ENCODE results near the gene TDRD7. TPM values are rescaled to one million over a fixed set of nuclear protein-coding genes. Genes with fewer than 3 reads are reported as not detected.
A peak's percentile ranks its signal among the peaks of the same experiment; 100 is the strongest.

Gene TDRD7
- total RNA-seq, 2 experiments from 2014 or later = 3.7 to 4.0 TPM

GRCh38 chr9:97390791-97391406 is 21.0 kb upstream of the TDRD7 start:
- ATAC-seq = no peak
- no peak for TF ChIP-seq CTCF (IDR thresholded peaks at IDR 0.05)
- Mint-ChIP-seq H3K36me3 (ENCODE audit: low read depth) (no peaks in the 10 kb centered on the region), H3K4me1 (ENCODE audit: low read depth) (peaks cover 12% of the 10 kb centered on the region), H3K9me3 (no peaks in the 10 kb centered on the region), H3K4me3 (no peak overlapping the region), H3K27ac (no peak overlapping the region), H3K27me3 (peaks cover 7% of the 10 kb centered on the region)
- ChIA-PET POLR2A (no interaction called here), CTCF (interaction anchor here (0.5 to 1.4 kb wide), 4 partner anchors 8 to 512 kb away, joined by 3 to 5 read pairs (median 4); no protein-coding TSS in a partner anchor)
- DNase-seq = no peak
- intact Hi-C loops (cut with micrococcal nuclease) = no loop called here

GRCh38 chr9:97394881-97395280 is 17.0 kb upstream of the TDRD7 start:
- DNase-seq = no peak
- CTCF ChIA-PET = interaction anchor here (1.7 to 3.1 kb wide), 2 partner anchors 8 to 220 kb away, joined by 6 to 16 read pairs; no protein-coding TSS in a partner anchor
- Mint-ChIP-seq H3K4me3 (no peak overlapping the region), H3K4me1 (ENCODE audit: low read depth) (peaks cover 16% of the 10 kb centered on the region), H3K9me3 (no peaks in the 10 kb centered on the region), H3K27ac (no peak overlapping the region), H3K36me3 (ENCODE audit: low read depth) (no peaks in the 10 kb centered on the region), H3K27me3 (no peaks in the 10 kb centered on the region)
- no peak for TF ChIP-seq CTCF (IDR thresholded peaks at IDR 0.05)
- POLR2A ChIA-PET = no interaction called here
- ATAC-seq = no peak
- intact Hi-C loops (cut with micrococcal nuclease) = no loop called here

GRCh38 chr9:97395745-97396144 is 16.2 kb upstream of the TDRD7 start:
- no peak overlapping the region for H3K27ac Mint-ChIP-seq
- DNase-seq (no peak), ATAC-seq (no peak)
- CTCF ChIA-PET = interaction anchor here (3.1 kb wide), 1 partner anchor 9 kb away, joined by 16 read pairs; no protein-coding TSS in a partner anchor
- POLR2A ChIA-PET = interaction anchor here (1.0 kb wide), 1 partner anchor 22 kb away, joined by 3 read pairs; no protein-coding TSS in a partner anchor
- no peaks in the 10 kb centered on the region for H3K36me3 Mint-ChIP-seq (ENCODE audit: low read depth)
- peaks cover 16% of the 10 kb centered on the region for H3K4me1 Mint-ChIP-seq (ENCODE audit: low read depth)
- no peaks in the 10 kb centered on the region for H3K9me3 Mint-ChIP-seq
- H3K4me3 Mint-ChIP-seq = no peak overlapping the region
- TF ChIP-seq CTCF (IDR thresholded peaks at IDR 0.05) = no peak
- no peaks in the 10 kb centered on the region for H3K27me3 Mint-ChIP-seq
- intact Hi-C loops (cut with micrococcal nuclease) = no loop called here

- intact Hi-C loops (cut with micrococcal nuclease) = no loop called here
- CTCF ChIA-PET = interaction anchor here (0.9 to 5.3 kb wide), 4 partner anchors 9 to 539 kb away, joined by 3 to 25 read pairs (median 10); no protein-coding TSS in a partner anchor
- ATAC-seq = no peak
- Mint-ChIP-seq H3K36me3 (ENCODE audit: low read depth) (no peaks in the 10 kb centered on the region), H3K4me3 (no peak overlapping the region), H3K4me1 (ENCODE audit: low read depth) (peaks cover 16% of the 10 kb centered on the region), H3K27ac (no peak overlapping the region), H3K27me3 (no peaks in the 10 kb centered on the region), H3K9me3 (no peaks in the 10 kb centered on the region)
- TF ChIP-seq CTCF (IDR thresholded peaks at IDR 0.05) = no peak
- no peak for DNase-seq
- POLR2A ChIA-PET = interaction anchor here (1.0 to 1.9 kb wide), 2 partner anchors 9 to 22 kb away, joined by 3 to 4 read pairs; no protein-coding TSS in a partner anchor
Measured at GRCh38 chr9:97396256-97396655, 15.6 kb upstream of the TDRD7 start.

- TF ChIP-seq CTCF (IDR thresholded peaks at IDR 0.05) = no peak
- Mint-ChIP-seq H3K4me1 (ENCODE audit: low read depth) (peaks cover 16% of the 10 kb centered on the region), H3K27me3 (no peaks in the 10 kb centered on the region), H3K36me3 (ENCODE audit: low read depth) (no peaks in the 10 kb centered on the region), H3K27ac (no peak overlapping the region), H3K9me3 (no peaks in the 10 kb centered on the region), H3K4me3 (no peak overlapping the region)
- intact Hi-C loops (cut with micrococcal nuclease) = no loop called here
- DNase-seq (peak; percentile 65), ATAC-seq (peak; percentile 80)
- CTCF ChIA-PET = interaction anchor here (0.8 to 5.3 kb wide), 7 partner anchors 10 to 550 kb away, joined by 3 to 25 read pairs (median 8); partner anchors contain the start of gene TDRD7
- POLR2A ChIA-PET = interaction anchor here (1.9 kb wide), 1 partner anchor 10 kb away, joined by 4 read pairs; no protein-coding TSS in a partner anchor
Measured at GRCh38 chr9:97397220-97397619, 14.7 kb upstream of the TDRD7 start.

All from activated CD8-positive, alpha-beta T cell treated with anti-CD3 and anti-CD28 coated beads for 36 hours (primary cell).